HG03095 (cell line): Measurements from ENCODE around the gene DEPDC7.
"Not testable (repeated sequence)": the region's sequence is repeated elsewhere in the genome, so short reads cannot be mapped to it uniquely, and the experiment has no call there.

Experiments
- ATAC-seq: cut with Tn5 transposase; IDR thresholded peaks from one replicate; pipeline ENCODE4 v1.9.1; 2021; ENCODE audit warnings: moderate library complexity; ENCODE audit not compliant: unreplicated experiment

Gene DEPDC7

GRCh38 chr11:33015621-33016551 is at the start of gene DEPDC7:
TSS of gene DEPDC7 (plus strand) at chr11:33015878. CDS start at chr11:33015956, 78 bp downstream.
- ATAC-seq, result peak; percentile 62

GRCh38 chr11:32968541-32968940 is 47.1 kb upstream of the DEPDC7 start:
- no peak for ATAC-seq

GRCh38 chr11:32972233-32972632 is 43.4 kb upstream of the DEPDC7 start:
- ATAC-seq, result not testable (repeated sequence)

- no peak for ATAC-seq
Observed at GRCh38 chr11:32972781-32973180, 42.9 kb upstream of the DEPDC7 start.

- ATAC-seq, result no peak
Observed at GRCh38 chr11:32982626-32983025, 33.1 kb upstream of the DEPDC7 start.

- ATAC-seq, result no peak
Observed at GRCh38 chr11:32983506-32983905, 32.2 kb upstream of the DEPDC7 start.

- no peak for ATAC-seq
Observed at GRCh38 chr11:32985600-32985999, 30.1 kb upstream of the DEPDC7 start.

- ATAC-seq, result no peak
Observed at GRCh38 chr11:32987851-32988250, 27.8 kb upstream of the DEPDC7 start.

- no peak for ATAC-seq
Observed at GRCh38 chr11:32990481-32990880, 25.2 kb upstream of the DEPDC7 start.

- no peak for ATAC-seq
Observed at GRCh38 chr11:32991427-32991826, 24.3 kb upstream of the DEPDC7 start.

GRCh38 chr11:32991898-32992297 is 23.8 kb upstream of the DEPDC7 start:
- no peak for ATAC-seq

GRCh38 chr11:33000181-33000580 is 15.5 kb upstream of the DEPDC7 start:
- no peak for ATAC-seq

- no peak for ATAC-seq
Observed at GRCh38 chr11:33001281-33001680, 14.4 kb upstream of the DEPDC7 start.

GRCh38 chr11:33001751-33002542 is 13.7 kb upstream of the DEPDC7 start:
- no peak for ATAC-seq

GRCh38 chr11:33005175-33005574 is 10.5 kb upstream of the DEPDC7 start:
- ATAC-seq, result no peak

- ATAC-seq, result no peak
Observed at GRCh38 chr11:33006010-33006409, 9.7 kb upstream of the DEPDC7 start.

GRCh38 chr11:33013755-33014154 is 1.9 kb upstream of the DEPDC7 start:
- ATAC-seq, result no peak

GRCh38 chr11:33016654-33017053 is 976 bp downstream of the DEPDC7 start:
- ATAC-seq, result no peak

GRCh38 chr11:33017478-33017877 is 1.8 kb downstream of the DEPDC7 start:
- no peak for ATAC-seq

- ATAC-seq, result no peak
Observed at GRCh38 chr11:33017965-33018364, 2.3 kb downstream of the DEPDC7 start.

GRCh38 chr11:33018840-33019239 is 3.2 kb downstream of the DEPDC7 start:
- no peak for ATAC-seq

- ATAC-seq, result no peak
Observed at GRCh38 chr11:33021501-33021900, 5.8 kb downstream of the DEPDC7 start.
